Caco-2 (cell line): ENCODE results near the gene SPOCK1. TPM values are rescaled to one million over a fixed set of nuclear protein-coding genes. Genes with fewer than 3 reads are reported as not detected.

Experiments used
- BruUV-seq: library from RNA; stranded (reverse); fragments of 400-500 nt; replicated peaks from 2 replicates; lab custom pipeline; 2021; lab: Mats Ljungman, UMichigan
- CTCF ChIA-PET: fragments of 300-600 bp; sonication (Branson Sonifier 250); formaldehyde crosslinking; loops from one replicate; lab custom pipeline; 2022; ENCODE audit warnings: antibody characterized with exemption; lab: Charles Lee
- POLR2A ChIA-PET: fragments of 300-600 bp; sonication (Branson Sonifier 250); formaldehyde crosslinking; loops from one replicate; lab custom pipeline; 2022; ENCODE audit warnings: antibody characterized with exemption; lab: Charles Lee
- DNase-seq, 2 experiments: peaks; one replicate each; pipeline versions ENCODE4 v3.0.0 to v3.0.0-alpha.2; 2020 to 2022
- H3K27me3 ChIP-seq: replicated peaks from 2 replicates; pipeline ENCODE4 v1.6.0; 2011; ENCODE audit warnings: low read length; ENCODE audit not compliant: control insufficient read depth, insufficient read depth
- H3K36me3 ChIP-seq: 2 replicates; pipeline ENCODE4 v1.5.1; 2011; ENCODE audit warnings: low read length; ENCODE audit not compliant: control insufficient read depth, insufficient read depth
- H3K4me1 ChIP-seq: fragments of 250-450 bp; sonication (Bioruptor Pico); 2 replicates; pipeline ENCODE4 v1.5.1; 2020; ENCODE audit warnings: mild to moderate bottlenecking
- H3K4me3 ChIP-seq: 2 replicates; pipeline ENCODE4 v1.5.1; 2011; ENCODE audit warnings: low read depth, mild to moderate bottlenecking, control low read depth, low read length
- H3K9me3 ChIP-seq: fragments of 250-450 bp; sonication (Bioruptor Pico); 2 replicates; pipeline ENCODE4 v1.5.1; 2020; ENCODE audit warnings: mild to moderate bottlenecking, moderate library complexity
- H3K27ac Mint-ChIP-seq: one replicate; pipeline ENCODE4 v1.8.0; 2022; ENCODE audit warnings: mixed read lengths; ENCODE audit not compliant: unreplicated experiment
- H3K27me3 Mint-ChIP-seq: one replicate; pipeline ENCODE4 v1.8.0; 2022; ENCODE audit warnings: mixed read lengths; ENCODE audit not compliant: insufficient read depth, unreplicated experiment
- H3K36me3 Mint-ChIP-seq: one replicate; pipeline ENCODE4 v1.8.0; 2022; ENCODE audit warnings: mild to moderate bottlenecking, mixed read lengths; ENCODE audit not compliant: insufficient read depth, unreplicated experiment
- H3K4me1 Mint-ChIP-seq: one replicate; pipeline ENCODE4 v1.8.0; 2022; ENCODE audit warnings: low read depth, mixed read lengths; ENCODE audit not compliant: unreplicated experiment
- H3K4me3 Mint-ChIP-seq: one replicate; pipeline ENCODE4 v1.8.0; 2022; ENCODE audit warnings: mild to moderate bottlenecking, moderate library complexity, mixed read lengths; ENCODE audit not compliant: unreplicated experiment
- H3K9me3 Mint-ChIP-seq: one replicate; pipeline ENCODE4 v1.8.0; 2022; ENCODE audit warnings: mixed read lengths; ENCODE audit not compliant: unreplicated experiment
- intact Hi-C: fragments of 100-400 bp; cut with micrococcal nuclease; formaldehyde crosslinking; loops from one replicate; pipeline ENCODE4 v1.10.0; 2022; ENCODE audit not compliant: unreplicated experiment
- total RNA-seq: library from RNA; stranded (reverse); gene quantifications from 2 replicates; pipeline ENCODE4 v1.2.3, GENCODE V29; 2022
- TF ChIP-seq, protein P1 (sequence below), 2 experiments: fragments of 200-600 bp in 1 of 2; IDR thresholded peaks; 1 replicate in 1 of 2; 2 replicates in 1 of 2; pipeline versions ENCODE4 v1.5.1 to v1.8.0; 2011 to 2022; ENCODE audit warnings: antibody characterized with exemption in 1 of 2, control low read depth in 1 of 2, inconsistent platforms in 1 of 2, low read depth in 1 of 2, low read length in 1 of 2, mild to moderate bottlenecking in 1 of 2, moderate library complexity in 1 of 2; ENCODE audit not compliant: insufficient read depth in 1 of 2, severe bottlenecking in 1 of 2, unreplicated experiment in 1 of 2

The SPOCK1 gene
- total RNA-seq, 1 experiment from 2014 or later, result not detected

DNA sequence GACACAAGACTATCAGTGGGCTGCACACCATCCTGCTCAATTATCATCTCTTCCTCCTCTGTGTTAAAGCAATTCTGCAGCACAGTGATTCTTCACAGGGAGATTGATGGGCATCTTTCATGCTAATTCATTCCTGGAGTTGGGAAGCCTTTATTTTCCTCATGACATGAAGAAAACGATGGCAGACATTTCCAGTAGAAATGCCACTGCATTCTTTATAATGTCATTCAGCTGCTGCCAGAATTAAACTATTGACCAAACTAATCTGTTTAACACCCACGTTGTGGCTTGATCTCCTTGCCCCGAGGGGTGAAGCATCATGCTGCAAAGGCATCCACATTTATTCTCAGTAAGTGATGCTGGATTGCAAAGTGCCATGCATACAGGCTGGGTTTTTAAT, 273.0 kb downstream of the SPOCK1 start:
- POLR2A ChIA-PET, result no interaction called here
- no peaks in the 10 kb centered on the region for H3K9me3 ChIP-seq
- intact Hi-C loops, result no loop called here
- Mint-ChIP-seq H3K4me1 (no peaks in the 10 kb centered on the region), H3K9me3 (no peaks in the 10 kb centered on the region), H3K4me3 (no peak overlapping the region), H3K27me3 (peaks cover 3% of the 10 kb centered on the region), H3K36me3 (no peaks in the 10 kb centered on the region), H3K27ac (no peak overlapping the region)
- H3K4me3 ChIP-seq, result no peak overlapping the region
- H3K27me3 ChIP-seq, result no peaks in the 10 kb centered on the region
- no peaks in the 10 kb centered on the region for H3K4me1 ChIP-seq
- DNase-seq, result no peak
- CTCF ChIA-PET, result no interaction called here
- TF ChIP-seq, protein P1, sequence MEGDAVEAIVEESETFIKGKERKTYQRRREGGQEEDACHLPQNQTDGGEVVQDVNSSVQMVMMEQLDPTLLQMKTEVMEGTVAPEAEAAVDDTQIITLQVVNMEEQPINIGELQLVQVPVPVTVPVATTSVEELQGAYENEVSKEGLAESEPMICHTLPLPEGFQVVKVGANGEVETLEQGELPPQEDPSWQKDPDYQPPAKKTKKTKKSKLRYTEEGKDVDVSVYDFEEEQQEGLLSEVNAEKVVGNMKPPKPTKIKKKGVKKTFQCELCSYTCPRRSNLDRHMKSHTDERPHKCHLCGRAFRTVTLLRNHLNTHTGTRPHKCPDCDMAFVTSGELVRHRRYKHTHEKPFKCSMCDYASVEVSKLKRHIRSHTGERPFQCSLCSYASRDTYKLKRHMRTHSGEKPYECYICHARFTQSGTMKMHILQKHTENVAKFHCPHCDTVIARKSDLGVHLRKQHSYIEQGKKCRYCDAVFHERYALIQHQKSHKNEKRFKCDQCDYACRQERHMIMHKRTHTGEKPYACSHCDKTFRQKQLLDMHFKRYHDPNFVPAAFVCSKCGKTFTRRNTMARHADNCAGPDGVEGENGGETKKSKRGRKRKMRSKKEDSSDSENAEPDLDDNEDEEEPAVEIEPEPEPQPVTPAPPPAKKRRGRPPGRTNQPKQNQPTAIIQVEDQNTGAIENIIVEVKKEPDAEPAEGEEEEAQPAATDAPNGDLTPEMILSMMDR (IDR thresholded peaks at IDR 0.05; ENCODE audit: insufficient read depth in 1 of 2, low read depth in 1 of 2, low read length in 1 of 2, severe bottlenecking in 1 of 2, unreplicated experiment in 1 of 2), result no peak
- BruUV-seq, result no TSS peak
- no peaks in the 10 kb centered on the region for H3K36me3 ChIP-seq

DNA sequence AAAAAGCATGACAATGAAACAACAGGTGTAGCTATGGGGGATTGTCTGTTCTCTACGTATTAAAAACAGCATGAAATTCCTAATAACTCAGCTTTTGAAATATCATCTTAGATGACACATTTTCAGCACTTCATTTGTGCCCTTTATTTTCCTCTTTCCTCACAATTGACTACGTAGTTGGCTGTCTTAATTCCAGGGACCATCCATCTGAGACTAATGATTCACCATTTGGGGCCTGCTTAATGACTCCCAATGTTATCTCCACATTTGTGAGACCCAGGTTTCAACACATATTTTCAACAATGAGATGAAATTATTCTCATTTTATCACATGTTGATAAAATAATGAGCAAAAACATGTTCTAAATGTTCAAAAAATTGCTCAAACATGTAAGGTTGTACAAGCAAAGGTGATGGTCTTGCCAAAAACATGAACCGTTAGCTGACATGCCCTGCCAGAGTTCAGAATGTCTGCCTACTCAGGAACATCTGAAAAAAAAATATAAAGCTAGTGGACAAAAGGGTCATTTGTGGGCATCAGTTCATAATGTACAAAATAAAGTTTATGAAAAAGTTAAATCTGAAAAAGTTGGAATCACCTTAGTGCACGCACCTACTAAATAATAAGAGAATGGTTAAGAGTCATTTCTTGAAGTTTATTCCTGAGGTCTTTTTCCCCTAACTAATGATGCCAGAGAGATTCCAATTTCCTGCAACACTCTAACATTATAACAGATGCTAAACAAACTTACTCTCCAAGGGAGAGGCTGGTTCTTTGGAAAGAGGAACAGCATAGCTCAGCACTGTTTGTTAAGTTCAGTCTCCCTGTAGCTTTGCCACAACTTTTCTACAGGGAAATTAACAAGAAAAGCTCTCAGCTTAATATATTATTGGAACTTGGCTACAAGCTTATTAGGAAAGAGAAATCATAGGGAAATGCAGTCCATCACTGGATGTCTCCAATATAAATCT, 275.5 kb downstream of the SPOCK1 start:
- DNase-seq, result no peak
- Mint-ChIP-seq H3K4me3 (no peak overlapping the region), H3K27ac (no peak overlapping the region), H3K27me3 (peaks cover 3% of the 10 kb centered on the region), H3K9me3 (no peaks in the 10 kb centered on the region), H3K4me1 (no peaks in the 10 kb centered on the region), H3K36me3 (no peaks in the 10 kb centered on the region)
- Histone ChIP-seq H3K9me3 (no peaks in the 10 kb centered on the region), H3K4me3 (no peak overlapping the region), H3K4me1 (no peaks in the 10 kb centered on the region), H3K36me3 (no peaks in the 10 kb centered on the region), H3K27me3 (no peaks in the 10 kb centered on the region)
- intact Hi-C loops, result no loop called here
- no TSS peak for BruUV-seq
- ChIA-PET CTCF (no interaction called here), POLR2A (no interaction called here)
- TF ChIP-seq, protein P1 (IDR thresholded peaks at IDR 0.05; ENCODE audit: insufficient read depth in 1 of 2, low read depth in 1 of 2, low read length in 1 of 2, severe bottlenecking in 1 of 2, unreplicated experiment in 1 of 2), result no peak

GRCh38 chr5:137221943-137222342, 277.2 kb downstream of the SPOCK1 start:
- no TSS peak for BruUV-seq
- Histone ChIP-seq H3K4me1 (no peaks in the 10 kb centered on the region; the same call in 1 of the 2 replicates), H3K9me3 (no peaks in the 10 kb centered on the region), H3K27me3 (no peaks in the 10 kb centered on the region), H3K4me3 (no peak overlapping the region), H3K36me3 (no peaks in the 10 kb centered on the region)
- Mint-ChIP-seq H3K27ac (no peak overlapping the region), H3K27me3 (peaks cover 3% of the 10 kb centered on the region), H3K4me1 (peaks cover 1% of the 10 kb centered on the region), H3K9me3 (no peaks in the 10 kb centered on the region), H3K36me3 (no peaks in the 10 kb centered on the region), H3K4me3 (no peak overlapping the region)
- intact Hi-C loops, result no loop called here
- no peak for DNase-seq
- TF ChIP-seq, protein P1 (IDR thresholded peaks at IDR 0.05; ENCODE audit: insufficient read depth in 1 of 2, low read depth in 1 of 2, low read length in 1 of 2, severe bottlenecking in 1 of 2, unreplicated experiment in 1 of 2), result no peak
- ChIA-PET CTCF (no interaction called here), POLR2A (no interaction called here)
